GM19240 (cell line): ENCODE results near the gene DDX39B.
"Not testable (repeated sequence)": the region's sequence is repeated elsewhere in the genome, so short reads cannot be mapped to it uniquely, and the experiment has no call there.

Source experiments
- DNase-seq: peaks from one replicate; pipeline ENCODE4 v3.0.0; 2011; ENCODE audit warnings: low spot score; ENCODE audit not compliant: insufficient read length

The DDX39B gene

DNA sequence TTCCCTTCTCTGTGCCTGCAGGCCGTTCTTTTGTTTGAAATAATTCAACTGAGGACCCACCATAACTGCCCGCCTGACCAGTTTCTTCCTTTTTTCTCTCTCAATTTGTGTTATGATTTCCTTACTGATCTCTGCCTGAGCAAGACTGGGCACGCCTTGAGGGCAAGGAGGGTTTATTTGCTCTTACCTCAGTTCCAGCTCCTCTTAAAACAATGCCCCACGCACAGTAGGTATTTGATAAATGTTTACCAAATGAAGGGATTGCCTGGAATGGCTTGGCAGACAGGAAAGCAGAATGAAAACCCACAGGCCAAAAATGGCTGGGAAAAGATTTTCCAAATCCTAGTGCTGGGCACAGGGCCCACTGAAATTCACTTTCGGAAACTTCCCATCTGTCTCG is 54.1 kb downstream of the DDX39B start:
- DNase-seq: not testable (repeated sequence)

GRCh38 chr6:31486065-31486837 is 55.6 kb downstream of the DDX39B start:
- DNase-seq: not testable (repeated sequence)

DNA sequence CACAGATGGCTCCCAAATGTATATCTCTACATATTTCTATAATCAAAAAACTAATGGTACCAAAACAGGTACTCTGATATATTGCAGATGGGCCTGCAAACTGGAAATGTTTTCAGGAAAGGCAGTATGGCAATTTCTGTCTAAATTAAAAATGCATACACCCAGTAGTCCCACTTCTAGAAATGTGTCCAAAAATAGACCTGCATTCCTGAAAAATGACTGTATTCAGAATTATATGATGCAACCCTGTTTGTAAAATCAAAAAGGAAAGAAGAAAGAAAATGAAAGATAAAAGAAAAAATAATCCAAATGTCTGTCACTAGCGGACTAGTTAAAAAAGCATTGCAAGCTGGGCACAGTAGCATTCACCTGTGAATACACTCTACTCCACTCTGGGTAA is 56.7 kb downstream of the DDX39B start:
- DNase-seq: no peak

DNA sequence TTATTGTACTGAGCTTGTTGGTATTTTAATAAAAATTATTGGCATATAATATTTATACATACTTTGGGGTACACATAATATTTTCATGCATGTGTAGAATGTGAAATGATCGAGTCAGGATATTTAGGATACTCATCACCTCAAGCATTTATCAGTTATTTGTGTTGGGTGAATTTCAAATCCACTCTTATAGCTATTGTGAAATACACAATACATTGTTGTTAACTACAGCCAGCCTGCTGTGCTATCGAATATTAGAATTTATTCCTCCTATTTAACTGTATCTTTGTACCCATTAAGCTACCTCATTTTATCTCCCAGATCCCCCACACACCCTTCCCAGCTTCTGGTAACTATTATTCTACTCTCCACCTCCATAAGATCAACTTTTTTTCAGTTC is 58.4 kb downstream of the DDX39B start:
- DNase-seq: no peak

DNA sequence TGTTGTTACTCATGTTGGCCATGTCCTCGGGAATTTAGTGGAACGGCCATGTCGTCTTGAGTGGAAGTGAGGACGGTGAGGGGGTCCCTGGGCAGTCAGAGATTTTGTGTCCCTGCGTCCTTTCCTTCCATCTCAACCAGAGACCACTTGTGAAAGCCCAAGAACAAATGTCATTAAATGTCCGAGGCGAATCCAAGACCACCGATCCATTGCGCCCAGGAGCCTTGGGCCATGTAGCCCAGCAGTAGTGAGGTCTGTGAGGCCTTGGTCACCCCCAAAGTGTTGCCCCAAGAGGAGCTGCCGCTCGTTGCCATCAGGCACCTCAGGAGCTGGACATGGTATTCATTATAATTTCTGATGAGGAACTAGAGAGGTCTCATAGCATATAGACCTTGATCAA is 61.2 kb downstream of the DDX39B start:
- no peak for DNase-seq
